Measurements from ENCODE around the gene ZNF555.

The ZNF555 gene

GRCh38 chr19:2847507-2847906 lies 6.2 kb downstream of the ZNF555 start:
- Histone ChIP-seq H3K27ac (no peak overlapping the region), H3K27me3 (replicated peaks) (no peaks in the 10 kb centered on the region), H3K4me3 (ENCODE audit: low read depth, low read length) (no peak overlapping the region), H3K36me3 (replicated peaks) (peaks cover 20% of the 10 kb centered on the region)
- no peak for DNase-seq
- no peak for TF ChIP-seq CTCF (IDR thresholded peaks at IDR 0.05; ENCODE audit: low read depth, low read length, missing control alignments)
- in situ Hi-C loops (cut with HindIII; ENCODE audit: low pct_ligation_motif_present, low sequenced_read_pairs): no loop called here

- Histone ChIP-seq H3K27me3 (replicated peaks) (no peaks in the 10 kb centered on the region), H3K27ac (no peak overlapping the region), H3K4me3 (ENCODE audit: low read depth, low read length) (no peak overlapping the region), H3K36me3 (replicated peaks) (peaks cover 31% of the 10 kb centered on the region)
- no peak for TF ChIP-seq CTCF (IDR thresholded peaks at IDR 0.05; ENCODE audit: low read depth, low read length, missing control alignments)
- no peak for DNase-seq
- in situ Hi-C loops (cut with HindIII; ENCODE audit: low pct_ligation_motif_present, low sequenced_read_pairs): no loop called here
Observed at GRCh38 chr19:2848616-2849015, 7.3 kb downstream of the ZNF555 start.

- TF ChIP-seq CTCF (IDR thresholded peaks at IDR 0.05; ENCODE audit: low read depth, low read length, missing control alignments): no peak
- Histone ChIP-seq H3K36me3 (replicated peaks) (peaks cover 38% of the 10 kb centered on the region), H3K27me3 (replicated peaks) (no peaks in the 10 kb centered on the region), H3K27ac (no peak overlapping the region), H3K4me3 (ENCODE audit: low read depth, low read length) (no peak overlapping the region)
- in situ Hi-C loops (cut with HindIII; ENCODE audit: low pct_ligation_motif_present, low sequenced_read_pairs): no loop called here
- no peak for DNase-seq
Observed at GRCh38 chr19:2850256-2850925, 9.1 kb downstream of the ZNF555 start.

GRCh38 chr19:2852598-2852997 lies 11.3 kb downstream of the ZNF555 start:
- TF ChIP-seq CTCF (IDR thresholded peaks at IDR 0.05; ENCODE audit: low read depth, low read length, missing control alignments): no peak
- H3K36me3 ChIP-seq (replicated peaks): peaks cover 39% of the 10 kb centered on the region
- no peaks in the 10 kb centered on the region for H3K27me3 ChIP-seq (replicated peaks)

GRCh38 chr19:2853015-2853606 lies 11.8 kb downstream of the ZNF555 start:
- no peak overlapping the region for H3K27ac ChIP-seq
- peaks cover 39% of the 10 kb centered on the region for H3K36me3 ChIP-seq (replicated peaks)
- TF ChIP-seq CTCF (IDR thresholded peaks at IDR 0.05; ENCODE audit: low read depth, low read length, missing control alignments): no peak
- no peak overlapping the region for H3K4me3 ChIP-seq (ENCODE audit: low read depth, low read length)
- in situ Hi-C loops (cut with HindIII; ENCODE audit: low pct_ligation_motif_present, low sequenced_read_pairs): no loop called here
- no peaks in the 10 kb centered on the region for H3K27me3 ChIP-seq (replicated peaks)
- no peak for DNase-seq

More at GRCh38 chr19:2852598-2852997, 11.3 kb downstream of the ZNF555 start:
- Histone ChIP-seq H3K27ac (no peak overlapping the region), H3K4me3 (ENCODE audit: low read depth, low read length) (no peak overlapping the region)
- DNase-seq: no peak
- in situ Hi-C loops (cut with HindIII; ENCODE audit: low pct_ligation_motif_present, low sequenced_read_pairs): no loop called here
